ENCODE data around the gene ADGRG6.
A peak's percentile ranks its signal among the peaks of the same experiment; 100 is the strongest.

DNA sequence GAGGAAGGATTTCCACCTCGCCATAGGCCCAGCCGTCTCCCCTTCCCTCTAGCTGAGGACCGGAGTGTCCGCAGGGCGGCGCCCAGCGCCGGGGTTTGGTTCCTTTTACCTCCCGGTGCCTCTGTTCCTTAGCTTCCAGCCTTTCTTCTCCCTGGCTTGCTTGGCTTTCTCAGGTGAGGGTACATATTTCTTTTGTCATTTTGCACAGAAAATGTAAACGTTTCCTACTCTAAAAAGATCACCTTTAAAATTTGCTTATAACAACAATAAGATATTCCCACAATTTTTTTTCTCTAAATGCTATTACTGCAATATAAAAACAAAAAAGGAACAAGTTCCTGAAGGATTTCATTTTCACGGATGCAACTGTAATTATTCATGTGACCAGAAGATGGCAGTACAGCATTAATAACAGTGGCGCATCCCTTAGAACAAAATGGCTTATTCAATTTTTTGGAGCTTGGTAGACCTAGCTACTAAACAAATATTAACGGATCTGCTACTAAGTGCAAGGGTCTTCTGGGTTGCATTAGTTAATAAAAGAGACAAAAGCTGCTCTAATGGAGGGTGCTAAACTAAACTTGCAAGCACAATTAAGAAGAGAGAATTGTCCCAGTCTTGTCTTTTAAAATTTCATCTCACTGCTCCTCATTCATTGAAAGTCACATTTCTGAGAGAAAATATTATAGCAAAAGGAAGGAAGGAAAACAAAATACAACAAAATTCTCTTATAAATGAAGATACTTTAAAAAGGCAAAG is 172.9 kb downstream of the ADGRG6 start:
- TF ChIP-seq, protein P1, sequence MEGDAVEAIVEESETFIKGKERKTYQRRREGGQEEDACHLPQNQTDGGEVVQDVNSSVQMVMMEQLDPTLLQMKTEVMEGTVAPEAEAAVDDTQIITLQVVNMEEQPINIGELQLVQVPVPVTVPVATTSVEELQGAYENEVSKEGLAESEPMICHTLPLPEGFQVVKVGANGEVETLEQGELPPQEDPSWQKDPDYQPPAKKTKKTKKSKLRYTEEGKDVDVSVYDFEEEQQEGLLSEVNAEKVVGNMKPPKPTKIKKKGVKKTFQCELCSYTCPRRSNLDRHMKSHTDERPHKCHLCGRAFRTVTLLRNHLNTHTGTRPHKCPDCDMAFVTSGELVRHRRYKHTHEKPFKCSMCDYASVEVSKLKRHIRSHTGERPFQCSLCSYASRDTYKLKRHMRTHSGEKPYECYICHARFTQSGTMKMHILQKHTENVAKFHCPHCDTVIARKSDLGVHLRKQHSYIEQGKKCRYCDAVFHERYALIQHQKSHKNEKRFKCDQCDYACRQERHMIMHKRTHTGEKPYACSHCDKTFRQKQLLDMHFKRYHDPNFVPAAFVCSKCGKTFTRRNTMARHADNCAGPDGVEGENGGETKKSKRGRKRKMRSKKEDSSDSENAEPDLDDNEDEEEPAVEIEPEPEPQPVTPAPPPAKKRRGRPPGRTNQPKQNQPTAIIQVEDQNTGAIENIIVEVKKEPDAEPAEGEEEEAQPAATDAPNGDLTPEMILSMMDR (IDR thresholded peaks at IDR 0.05), result peak; percentile 84
- TF ChIP-seq EZH2 (IDR thresholded peaks at IDR 0.05) (no peak), EZH2phosphoT487 (IDR thresholded peaks at IDR 0.05) (no peak)
